DMS79 (cell line): ENCODE measurements around the gene IGF2R.
"Not testable (repeated sequence)": the region's sequence is repeated elsewhere in the genome, so short reads cannot be mapped to it uniquely, and the experiment has no call there.

Experiments used
- DNase-seq: peaks from one replicate; lab custom pipeline; 2025; lab: John Stamatoyannopoulos, UW

IGF2R gene

DNA sequence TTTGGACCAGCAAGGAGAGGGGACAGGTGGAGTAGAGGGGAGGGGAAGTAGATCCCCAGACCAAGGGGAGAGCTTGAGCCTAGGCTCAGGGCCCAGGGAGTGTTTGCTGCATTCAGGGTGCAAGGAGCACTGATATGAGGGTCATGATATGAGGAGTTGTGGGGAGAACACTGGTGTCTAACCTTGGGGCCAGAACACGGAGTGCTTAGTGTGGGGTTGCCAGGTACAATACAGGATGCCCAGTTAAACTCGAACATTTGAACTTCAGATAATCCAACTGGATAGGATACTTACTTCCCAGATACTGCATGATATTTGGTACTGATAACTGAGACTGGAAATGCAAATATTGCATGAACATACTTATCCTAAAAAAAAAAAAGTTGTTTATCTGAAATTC, 155.1 kb downstream of the IGF2R start:
- DNase-seq: no peak

DNA sequence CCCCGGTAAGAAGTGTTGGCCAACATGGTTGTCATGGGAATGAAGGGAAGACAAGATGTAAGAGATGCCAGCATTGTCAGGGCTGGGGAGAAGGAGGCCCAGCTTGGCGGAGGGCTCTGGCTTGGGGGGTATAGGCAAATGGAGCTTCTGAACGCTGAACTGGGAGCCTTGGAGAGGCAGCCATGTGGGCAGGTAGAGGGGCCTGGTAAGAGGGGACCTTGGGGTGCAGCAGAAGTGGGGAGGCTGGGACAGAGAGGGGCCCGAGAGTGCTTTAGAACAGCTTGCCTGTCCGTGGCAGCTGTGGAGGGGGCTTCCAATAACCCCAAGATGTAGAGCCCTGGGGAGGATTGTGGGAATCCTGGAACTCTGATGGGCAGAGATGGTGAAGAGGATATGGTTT, 155.7 kb downstream of the IGF2R start:
- no peak for DNase-seq

DNA sequence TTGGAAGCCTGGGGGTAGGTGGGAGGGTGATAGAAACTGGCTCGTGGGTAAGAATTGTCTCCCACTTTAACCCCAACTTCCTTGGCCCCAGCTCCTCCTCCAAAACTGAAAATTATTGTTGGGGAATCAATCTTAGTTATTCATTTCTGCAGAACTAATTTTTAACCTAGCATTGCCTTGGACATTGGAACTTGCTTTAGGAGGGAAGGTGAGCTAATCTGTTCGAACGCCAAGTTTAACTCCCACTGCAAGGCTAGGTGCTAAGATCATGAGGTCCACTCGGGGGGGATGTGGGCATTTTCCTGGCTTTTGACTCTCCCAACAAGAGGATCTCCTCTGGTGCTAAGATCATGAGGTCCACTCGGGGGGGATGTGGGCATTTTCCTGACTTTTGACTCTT, 156.2 kb downstream of the IGF2R start:
- not testable (repeated sequence) for DNase-seq

DNA sequence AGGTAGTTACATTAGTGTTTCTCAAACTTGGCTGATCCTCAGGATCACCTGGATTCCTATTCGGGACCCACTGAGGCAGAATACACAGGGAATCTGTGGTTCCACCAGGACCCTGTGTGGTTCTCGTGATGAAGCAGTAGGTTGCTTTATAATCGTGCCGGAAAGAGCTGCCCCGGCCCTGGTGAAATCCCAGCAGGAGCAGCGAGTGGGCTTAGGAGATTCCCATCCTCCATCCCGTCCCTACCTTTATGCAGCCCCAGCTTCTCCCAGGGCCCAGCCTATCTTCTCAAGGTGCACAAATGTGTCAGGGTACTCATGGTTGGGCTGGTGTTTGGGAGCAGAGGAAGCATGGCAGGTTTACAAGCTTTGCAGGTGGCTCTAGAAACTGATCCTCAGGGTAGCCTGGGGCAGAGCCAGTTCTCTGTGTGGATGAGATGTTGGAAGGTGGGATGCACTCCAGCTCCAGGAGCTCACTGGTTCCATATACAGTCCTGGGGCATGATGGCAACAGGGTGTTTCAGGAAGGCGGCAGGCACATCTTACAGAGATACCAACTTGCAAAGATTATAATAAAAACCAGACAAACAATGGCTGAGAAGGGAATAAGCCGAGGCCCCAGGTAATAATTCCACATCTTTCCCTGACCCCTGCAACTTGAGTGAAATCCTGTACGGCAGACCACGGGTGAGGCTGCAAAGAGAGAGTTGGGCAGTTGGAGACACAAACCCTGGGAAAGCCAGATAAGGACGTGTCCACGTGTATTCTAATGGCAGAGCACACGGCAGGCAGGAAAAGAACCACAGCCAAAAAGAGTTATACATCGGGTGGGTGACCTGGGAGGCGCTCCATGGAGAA, 158.6 kb downstream of the IGF2R start:
- DNase-seq: no peak

DNA sequence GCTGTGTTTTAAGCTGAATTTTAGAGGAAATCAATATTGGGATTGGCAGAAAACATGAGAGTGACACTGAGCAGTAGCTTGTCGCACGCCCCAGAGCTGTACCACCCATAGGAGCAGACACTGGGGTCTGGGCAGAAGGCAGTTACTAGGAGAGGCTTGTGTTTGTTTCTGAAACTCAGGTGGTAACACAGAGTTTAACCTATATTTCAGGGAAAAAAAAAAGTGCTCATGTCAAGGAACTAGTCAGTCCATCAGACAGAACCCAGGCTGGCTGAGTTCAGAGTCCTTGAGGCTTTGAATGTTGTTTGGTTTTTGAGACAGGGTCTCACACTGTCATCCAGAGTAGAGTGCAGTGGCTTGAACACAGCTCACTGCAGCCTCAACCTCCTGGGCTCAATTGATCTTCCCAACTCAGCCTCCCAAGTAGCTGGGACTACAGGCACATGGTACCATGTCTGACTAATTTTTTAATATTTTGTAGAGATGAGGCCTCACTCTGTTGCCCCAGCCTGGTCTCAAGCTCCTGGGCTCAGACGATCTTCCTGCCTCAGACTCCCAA, 159.3 kb downstream of the IGF2R start:
- no peak for DNase-seq

DNA sequence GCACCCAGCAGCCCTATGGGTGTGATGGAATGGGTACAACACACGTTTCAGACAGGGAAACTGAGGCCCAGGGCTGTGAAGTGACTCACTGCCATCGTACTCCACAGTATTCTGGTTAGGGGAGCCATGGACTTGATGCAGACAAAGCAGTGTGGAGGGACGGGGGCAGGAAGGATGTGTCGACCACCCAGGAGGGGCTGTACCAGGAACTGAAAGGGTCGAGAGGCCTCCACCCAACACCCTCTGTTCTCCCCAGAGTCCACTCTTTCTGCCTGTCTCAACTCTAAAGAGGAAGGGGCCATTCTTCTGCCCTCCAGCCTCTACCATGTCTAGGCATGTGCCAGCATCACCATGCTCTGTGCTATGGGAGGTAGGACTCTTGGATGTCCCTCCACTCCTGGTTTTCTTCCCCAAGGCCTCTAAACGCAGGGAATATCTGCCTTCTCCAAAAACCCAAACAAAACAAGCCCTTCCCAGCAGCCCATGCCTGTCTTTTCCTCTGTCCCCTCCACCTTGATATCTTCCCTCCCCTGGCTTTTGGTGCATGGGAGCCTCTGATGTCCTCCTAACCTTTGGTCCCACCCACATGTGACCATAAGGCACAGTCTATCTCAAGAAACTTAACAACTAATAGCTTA, 160.1 kb downstream of the IGF2R start:
- no peak for DNase-seq

DNA sequence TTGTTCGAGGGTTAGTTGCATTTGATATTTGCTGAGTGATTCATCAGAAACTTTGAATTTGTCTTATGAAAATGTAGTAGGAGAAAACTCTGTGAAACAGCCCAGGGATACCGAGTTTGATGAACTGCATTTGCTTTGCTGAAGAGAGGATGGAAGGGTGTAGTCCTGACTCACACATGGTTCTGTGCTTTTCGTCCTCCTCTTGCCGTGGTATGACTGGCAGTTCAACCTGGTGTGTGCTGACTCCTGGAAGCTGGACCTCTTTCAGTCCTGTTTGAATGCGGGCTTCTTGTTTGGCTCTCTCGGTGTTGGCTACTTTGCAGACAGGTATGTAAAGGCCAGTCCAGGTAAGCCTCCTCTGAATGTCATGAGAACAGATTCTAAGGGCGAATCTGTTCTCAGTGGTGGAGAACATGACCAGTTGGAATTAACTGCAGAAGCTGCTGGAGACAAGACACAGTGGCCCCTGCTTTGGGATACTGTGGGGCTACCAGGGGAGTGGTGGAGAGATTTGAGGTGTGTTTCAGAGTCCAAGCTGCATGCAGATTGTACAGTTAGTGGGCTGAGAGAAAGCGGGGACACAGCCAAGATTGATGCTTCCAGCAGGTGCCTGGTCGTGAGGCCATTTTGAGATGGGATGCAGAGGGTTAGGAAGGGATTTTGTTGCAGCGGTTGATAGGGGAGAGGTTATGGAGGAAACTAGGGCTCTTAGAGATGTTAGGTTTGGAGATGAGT, 161.2 kb downstream of the IGF2R start:
- DNase-seq: no peak

DNA sequence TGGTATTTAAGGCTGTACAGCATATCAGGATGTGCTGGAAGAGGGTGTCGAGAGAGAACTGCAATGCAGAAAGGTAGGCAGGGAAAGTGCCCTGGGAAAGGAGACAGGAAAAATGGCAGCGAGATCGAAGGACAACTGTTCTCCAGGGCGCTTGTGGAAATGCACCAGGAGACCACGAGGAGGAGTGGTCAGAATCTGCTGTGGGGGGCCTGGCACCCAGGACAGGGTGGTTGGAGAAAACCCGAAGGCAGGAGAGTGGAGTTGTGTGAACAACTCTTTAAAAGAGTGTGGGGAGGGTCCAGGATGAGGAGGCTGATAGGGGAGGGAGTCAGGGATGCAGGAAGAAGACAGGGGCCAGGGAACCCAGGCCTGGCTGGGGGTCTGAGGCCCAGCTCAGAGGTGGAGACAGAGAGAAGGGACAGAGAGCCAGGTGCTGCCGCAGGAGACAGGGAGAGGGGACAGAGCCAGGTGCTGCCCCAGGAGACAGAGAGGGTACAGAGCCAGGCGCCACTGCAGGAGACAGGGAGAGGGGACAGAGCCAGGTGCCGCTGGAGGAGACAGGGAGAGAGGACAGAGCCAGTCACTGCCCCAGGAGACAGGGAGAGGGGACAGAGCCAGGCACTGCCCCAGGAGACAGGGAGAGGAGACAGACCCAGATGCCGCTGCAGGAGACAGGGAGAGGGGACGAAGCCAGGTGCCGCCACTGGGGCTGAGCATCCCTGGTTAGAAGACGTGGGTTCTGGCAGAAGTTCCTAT, 162.0 kb downstream of the IGF2R start:
- DNase-seq: no peak

DNA sequence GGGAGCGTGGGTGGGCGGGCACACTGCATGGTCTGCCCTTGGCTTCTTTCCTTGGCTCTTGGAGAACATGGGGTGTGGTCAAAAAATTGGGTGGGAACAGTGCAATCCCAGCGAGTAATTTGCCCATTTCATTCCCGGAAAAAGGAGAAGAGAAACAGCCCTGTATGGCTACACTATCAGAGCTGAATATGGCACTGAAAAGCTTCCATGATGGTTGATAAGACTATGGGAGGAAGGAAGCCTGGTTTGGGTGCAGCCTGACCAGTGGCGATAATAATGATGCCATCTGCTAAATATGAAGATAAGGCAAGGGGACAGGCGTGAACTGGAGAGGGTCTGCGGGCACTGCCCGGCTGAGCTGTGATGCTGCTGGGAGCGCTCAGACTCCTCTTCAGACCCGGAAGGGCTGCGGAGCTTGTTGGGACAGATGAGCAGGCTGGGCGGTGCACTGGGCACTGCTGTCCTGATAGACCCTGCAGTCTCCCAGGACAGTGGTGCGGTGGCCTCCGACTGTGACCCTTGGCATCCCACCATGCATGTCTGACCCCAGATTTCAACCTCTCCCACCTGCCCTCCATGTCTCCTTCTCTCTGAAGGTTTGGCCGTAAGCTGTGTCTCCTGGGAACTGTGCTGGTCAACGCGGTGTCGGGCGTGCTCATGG, 162.9 kb downstream of the IGF2R start:
- DNase-seq: no peak

DNA sequence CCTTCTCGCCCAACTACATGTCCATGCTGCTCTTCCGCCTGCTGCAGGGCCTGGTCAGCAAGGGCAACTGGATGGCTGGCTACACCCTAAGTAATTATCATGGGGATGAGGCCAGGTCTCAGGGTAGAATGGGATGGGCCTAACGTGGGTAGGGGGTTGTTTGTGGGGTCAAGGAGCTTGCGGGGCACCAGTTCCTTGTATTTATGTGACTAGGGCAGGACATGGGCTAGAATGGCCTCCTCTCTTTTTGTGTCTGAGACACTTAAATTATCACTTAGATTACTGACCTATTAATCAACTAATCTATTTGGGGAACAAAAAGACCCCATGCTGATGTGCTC, 163.4 kb downstream of the IGF2R start:
- no peak for DNase-seq

DNA sequence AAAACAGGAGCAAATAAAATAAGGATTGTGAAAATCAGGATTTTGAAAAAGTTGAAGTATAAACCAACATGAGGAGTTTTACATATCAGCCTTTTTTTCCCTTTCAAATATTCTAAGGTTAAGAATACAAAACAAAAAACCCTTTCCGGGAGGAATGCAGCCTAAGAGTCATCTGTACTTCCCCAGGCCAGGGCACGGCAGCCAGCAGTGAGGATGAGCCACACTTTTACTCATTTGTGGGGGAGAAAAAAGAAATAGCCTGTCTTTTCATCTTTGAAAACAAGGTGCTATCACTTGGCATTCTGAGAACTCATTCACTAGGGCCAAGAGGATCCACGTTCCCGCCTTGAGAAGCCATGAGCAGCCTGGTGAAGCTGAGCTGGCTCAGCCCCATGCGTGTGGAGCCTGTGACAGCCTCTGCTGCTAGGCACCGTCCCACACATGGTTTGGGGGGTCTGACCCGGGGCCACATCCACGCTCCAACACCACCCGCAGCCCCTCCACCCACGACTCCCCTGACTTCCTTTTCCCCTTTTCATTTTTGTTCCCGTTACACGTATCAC, 164.0 kb downstream of the IGF2R start:
- no peak for DNase-seq

DNA sequence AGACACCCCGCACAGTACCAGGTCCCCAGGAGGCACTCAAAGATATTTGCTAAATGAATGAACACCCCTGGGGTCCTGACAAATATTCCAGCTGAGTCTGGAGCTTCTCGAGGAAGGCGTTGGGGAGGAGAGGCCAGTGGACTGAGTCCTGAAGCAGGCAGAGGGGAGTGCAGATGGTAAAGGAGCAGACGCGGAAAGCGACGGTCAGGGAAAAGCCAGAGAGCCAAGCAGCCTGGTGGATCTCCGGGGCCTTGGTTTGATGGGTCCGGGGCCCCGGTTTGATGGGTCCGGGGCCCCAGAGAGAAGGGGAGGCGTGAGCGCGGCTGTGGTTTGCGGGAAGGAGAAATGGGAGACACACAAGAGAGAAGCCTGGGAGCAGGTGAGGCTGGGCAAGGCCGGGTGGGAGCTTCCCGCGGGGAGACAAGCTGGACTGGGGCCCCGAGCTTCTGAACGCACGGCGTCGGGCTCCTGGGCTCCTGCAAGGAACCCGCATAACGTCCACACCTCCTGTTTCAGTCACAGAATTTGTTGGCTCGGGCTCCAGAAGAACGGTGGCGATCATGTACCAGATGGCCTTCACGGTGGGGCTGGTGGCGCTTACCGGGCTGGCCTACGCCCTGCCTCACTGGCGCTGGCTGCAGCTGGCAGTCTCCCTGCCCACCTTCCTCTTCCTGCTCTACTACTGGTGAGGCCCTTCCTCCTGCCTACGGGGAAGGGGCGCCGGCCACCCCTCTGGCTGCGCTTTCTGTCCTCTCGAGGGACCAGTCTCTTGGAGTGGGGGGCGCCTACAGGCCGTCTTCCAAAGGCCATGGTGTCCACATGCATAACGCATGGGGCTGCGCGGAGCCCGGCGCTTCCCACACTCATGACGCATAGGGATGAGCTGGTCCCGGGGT, 164.8 kb downstream of the IGF2R start:
- DNase-seq: no peak

DNA sequence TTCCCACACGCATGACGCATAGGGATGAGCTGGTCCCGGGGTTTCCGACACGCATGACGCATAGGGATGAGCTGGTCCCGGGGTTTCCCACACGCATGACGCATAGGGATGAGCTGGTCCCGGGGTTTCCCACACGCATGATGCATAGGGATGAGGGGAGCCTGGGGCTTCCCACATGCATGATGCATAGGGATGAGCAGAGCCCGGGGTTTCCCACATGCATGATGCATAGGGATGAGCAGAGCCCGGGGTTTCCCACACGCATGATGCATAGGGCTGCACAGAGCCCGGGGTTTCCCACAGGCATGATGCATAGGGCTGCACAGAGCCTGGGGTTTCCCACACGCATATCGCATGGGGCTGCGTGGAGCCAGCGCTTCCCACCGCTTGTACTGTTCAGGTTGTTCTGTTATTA, 165.5 kb downstream of the IGF2R start:
- DNase-seq: not testable (repeated sequence)

DNA sequence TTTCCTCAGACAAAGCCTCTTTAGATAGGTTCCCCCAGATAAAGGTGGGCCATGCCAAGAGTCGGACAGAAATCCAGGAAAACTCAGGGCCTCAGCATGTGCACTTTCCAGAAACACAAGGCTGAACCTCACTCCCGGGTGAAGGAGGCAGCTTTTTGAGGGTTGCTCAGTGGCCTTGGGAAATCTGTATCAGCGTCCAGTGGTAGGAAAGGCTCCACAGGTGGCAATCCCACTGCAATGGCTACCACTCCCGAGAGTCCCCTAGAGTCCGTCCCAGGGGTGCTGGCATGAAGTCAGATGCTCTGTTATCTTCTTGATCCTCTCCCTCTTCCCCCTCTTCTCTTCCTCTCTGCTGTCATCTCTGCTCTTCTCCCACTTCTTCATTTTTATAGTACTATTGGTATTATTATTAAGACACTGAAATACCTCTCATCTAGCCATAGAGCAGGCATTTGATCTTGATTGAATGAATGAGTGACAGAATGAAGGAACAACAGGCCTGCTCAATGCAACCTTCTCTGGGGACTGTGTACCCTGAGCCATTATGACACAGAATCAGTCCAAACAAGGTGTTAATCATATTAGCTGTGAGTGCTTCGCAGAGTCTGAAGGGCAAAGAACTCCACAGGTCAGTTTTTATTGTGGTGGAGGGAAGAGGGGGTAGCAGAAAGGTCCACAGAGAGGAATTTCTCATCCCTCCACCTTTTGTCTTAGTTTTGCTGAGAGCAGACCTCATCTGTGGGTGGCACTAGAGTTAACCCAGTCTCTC, 166.1 kb downstream of the IGF2R start:
- no peak for DNase-seq

DNA sequence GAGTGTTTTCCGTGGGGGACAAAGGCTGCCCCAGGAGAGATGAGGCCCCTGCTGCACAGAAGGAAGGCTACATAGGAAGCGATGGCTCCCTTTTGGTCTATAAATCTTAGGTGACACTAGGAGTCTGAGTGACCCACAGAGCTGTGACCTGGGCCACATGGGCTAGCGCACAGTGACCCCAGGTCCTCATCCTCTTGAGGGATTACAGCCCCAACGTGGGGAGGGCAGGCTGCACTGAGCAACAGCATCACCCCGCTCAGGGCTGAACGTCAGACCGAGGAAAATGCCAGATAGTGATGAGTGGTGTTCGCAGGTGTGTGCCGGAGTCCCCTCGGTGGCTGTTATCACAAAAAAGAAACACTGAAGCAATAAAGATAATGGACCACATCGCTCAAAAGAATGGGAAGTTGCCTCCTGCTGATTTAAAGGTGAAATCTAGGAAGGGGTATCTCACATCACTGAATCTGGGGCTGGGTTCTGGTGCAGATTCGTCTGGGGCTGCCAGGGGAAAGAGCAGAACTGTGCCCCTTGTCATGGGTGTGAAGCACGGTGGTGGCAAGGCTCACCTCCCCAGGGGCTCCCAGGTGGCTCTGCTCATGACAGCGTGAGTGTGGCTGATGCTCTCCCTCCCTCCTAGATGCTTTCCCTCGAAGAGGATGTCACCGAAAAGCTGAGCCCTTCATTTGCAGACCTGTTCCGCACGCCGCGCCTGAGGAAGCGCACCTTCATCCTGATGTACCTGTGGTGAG, 167.2 kb downstream of the IGF2R start:
- no peak for DNase-seq

DNA sequence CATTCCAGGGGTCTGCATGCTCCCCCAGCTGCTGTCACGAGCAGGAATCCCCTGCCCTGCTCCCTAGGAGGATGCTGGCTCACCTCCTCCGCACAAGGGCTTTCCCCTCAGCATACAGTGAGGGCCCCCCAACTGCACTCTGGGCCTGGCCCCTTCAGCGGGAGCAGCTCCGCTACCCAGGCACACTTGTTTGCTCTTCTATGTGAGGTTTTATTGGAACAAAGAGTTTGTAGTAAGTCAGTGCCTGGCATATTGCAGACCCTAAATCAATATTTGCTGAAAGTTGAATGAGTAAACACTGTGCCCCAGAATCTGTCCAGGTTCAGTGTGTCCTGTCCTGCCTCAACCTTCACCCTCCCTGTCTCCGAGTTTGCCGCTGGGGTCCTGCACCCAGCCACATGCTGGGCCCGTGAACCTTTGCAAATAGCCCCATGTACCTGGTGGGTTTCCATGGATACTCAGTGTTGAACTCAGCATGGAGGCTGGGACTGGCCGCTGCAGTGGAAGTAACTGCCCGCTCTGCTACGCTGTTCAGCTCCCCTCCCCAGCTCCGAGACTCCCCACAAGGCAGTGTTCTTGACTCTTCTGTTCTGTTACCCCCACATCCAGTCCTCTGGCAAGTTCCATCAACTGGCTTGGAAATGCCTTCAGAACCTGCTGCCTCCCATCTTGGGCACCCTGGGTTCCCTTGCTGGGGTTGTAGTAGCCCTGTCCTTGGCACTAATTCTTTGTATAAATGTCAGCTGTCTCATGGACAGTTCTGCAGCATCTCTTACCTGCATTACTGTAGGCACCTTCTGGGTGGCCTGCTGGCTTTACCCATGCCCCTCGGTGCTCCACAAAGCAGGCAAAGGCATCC, 168.5 kb downstream of the IGF2R start:
- DNase-seq: no peak

DNA sequence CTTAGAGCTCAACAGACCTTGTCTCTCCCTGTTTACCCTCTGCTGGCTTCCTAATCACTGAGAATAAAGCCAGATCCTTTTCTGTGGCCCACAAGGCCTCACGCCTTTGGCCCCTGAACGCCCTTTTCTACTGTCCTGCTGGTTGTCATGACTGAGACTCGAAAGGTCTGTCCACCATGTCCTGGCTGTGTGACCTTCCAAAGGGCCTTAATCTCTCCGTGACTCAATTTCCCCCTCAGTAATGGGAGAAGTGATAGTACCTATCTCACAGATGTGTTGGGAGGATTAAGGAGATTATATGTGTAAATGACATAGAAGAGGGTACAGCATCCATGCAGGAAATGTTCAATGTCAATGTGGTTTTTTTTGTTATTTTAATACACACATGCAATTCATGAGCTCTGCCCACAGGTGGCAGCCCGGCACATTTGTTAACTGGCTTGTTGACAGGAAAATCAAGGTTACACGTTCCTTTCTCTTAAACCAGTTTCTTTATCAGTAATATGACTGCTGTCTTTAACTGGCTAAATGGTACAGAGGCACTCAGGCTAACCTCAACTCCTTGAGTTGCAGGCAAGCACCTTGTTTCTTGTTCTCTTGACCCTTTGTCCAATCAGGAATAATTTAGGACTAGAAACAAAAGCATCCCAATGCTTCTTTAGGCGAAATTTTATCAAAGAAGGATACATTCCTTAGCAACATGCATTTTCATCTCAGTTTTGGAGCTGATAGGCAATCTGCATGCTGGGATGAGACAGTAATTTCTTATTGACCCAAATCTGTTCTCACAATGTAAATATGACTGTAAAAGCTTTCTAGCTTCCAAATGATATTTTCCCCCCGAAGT, 169.3 kb downstream of the IGF2R start:
- DNase-seq: no peak
